WTC11 (cell line): ENCODE measurements around the gene CNST.

Source experiments
- AFF4 ChIP-seq: sonication (generic); formaldehyde crosslinking; IDR thresholded peaks from 2 replicates; pipeline ENCODE4 v1.8.1; 2023; ENCODE audit warnings: mild to moderate bottlenecking, missing genetic modification reagents, borderline replicate concordance
- ESRRA ChIP-seq: sonication (generic); formaldehyde crosslinking; IDR thresholded peaks from 2 replicates; pipeline ENCODE4 v1.8.1; 2022; ENCODE audit warnings: mild to moderate bottlenecking, missing genetic modification reagents, borderline replicate concordance
- FOXJ3 ChIP-seq: sonication (generic); formaldehyde crosslinking; IDR thresholded peaks from 2 replicates; pipeline ENCODE4 v1.9.0; 2021; ENCODE audit warnings: missing genetic modification reagents, mild to moderate bottlenecking, borderline replicate concordance
- JUN ChIP-seq: sonication (generic); formaldehyde crosslinking; IDR thresholded peaks from 2 replicates; pipeline ENCODE4 v1.8.0; 2023; ENCODE audit warnings: mild to moderate bottlenecking, missing genetic modification reagents
- NR2C2 ChIP-seq: sonication (generic); formaldehyde crosslinking; IDR thresholded peaks from 2 replicates; pipeline ENCODE4 v1.8.0; 2022; ENCODE audit warnings: mild to moderate bottlenecking, missing genetic modification reagents
- SMAD4 ChIP-seq: sonication (generic); formaldehyde crosslinking; IDR thresholded peaks from 2 replicates; pipeline ENCODE4 v1.8.0; 2022; ENCODE audit warnings: mild to moderate bottlenecking, missing genetic modification reagents
- TEAD4 ChIP-seq: sonication (generic); formaldehyde crosslinking; IDR thresholded peaks from 2 replicates; pipeline ENCODE4 v1.8.0; 2022; ENCODE audit warnings: mild to moderate bottlenecking, missing genetic modification reagents
- ZBTB21 ChIP-seq: sonication (generic); formaldehyde crosslinking; IDR thresholded peaks from 2 replicates; pipeline ENCODE4 v1.8.1; 2023; ENCODE audit warnings: mild to moderate bottlenecking, missing genetic modification reagents, borderline replicate concordance
- ZNF416 ChIP-seq: fragments of 250-450 bp; sonication (Bioruptor Pico); IDR thresholded peaks from 2 replicates; pipeline ENCODE4 v1.9.0; 2021; ENCODE audit warnings: mild to moderate bottlenecking, inconsistent platforms
- TF ChIP-seq, protein P1 (sequence below): fragments of 200-600 bp; IDR thresholded peaks from 2 replicates; pipeline ENCODE4 v1.8.0; 2022; ENCODE audit warnings: antibody characterized with exemption
- TF ChIP-seq, protein P2 (sequence below): sonication (generic); formaldehyde crosslinking; IDR thresholded peaks from 2 replicates; pipeline ENCODE4 v1.8.1; 2022; ENCODE audit warnings: low read depth, missing genetic modification reagents, borderline replicate concordance
- TF ChIP-seq, protein P3 (sequence below): sonication (generic); formaldehyde crosslinking; IDR thresholded peaks from 2 replicates; pipeline ENCODE4 v1.8.0; 2022; ENCODE audit warnings: mild to moderate bottlenecking, missing genetic modification reagents
- TF ChIP-seq, protein P4 (sequence below): sonication (generic); formaldehyde crosslinking; IDR thresholded peaks from 2 replicates; pipeline ENCODE4 v1.8.0; 2022; ENCODE audit warnings: mild to moderate bottlenecking, missing genetic modification reagents

GRCh38 chr1:246526380-246526779 lies 39.9 kb upstream of the CNST start:
- TF ChIP-seq, protein P1, sequence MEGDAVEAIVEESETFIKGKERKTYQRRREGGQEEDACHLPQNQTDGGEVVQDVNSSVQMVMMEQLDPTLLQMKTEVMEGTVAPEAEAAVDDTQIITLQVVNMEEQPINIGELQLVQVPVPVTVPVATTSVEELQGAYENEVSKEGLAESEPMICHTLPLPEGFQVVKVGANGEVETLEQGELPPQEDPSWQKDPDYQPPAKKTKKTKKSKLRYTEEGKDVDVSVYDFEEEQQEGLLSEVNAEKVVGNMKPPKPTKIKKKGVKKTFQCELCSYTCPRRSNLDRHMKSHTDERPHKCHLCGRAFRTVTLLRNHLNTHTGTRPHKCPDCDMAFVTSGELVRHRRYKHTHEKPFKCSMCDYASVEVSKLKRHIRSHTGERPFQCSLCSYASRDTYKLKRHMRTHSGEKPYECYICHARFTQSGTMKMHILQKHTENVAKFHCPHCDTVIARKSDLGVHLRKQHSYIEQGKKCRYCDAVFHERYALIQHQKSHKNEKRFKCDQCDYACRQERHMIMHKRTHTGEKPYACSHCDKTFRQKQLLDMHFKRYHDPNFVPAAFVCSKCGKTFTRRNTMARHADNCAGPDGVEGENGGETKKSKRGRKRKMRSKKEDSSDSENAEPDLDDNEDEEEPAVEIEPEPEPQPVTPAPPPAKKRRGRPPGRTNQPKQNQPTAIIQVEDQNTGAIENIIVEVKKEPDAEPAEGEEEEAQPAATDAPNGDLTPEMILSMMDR = no peak
- no peak for TF ChIP-seq NR2C2
- no peak for TF ChIP-seq ESRRA (CRISPR knock-in tag)
- TF ChIP-seq, protein P2, sequence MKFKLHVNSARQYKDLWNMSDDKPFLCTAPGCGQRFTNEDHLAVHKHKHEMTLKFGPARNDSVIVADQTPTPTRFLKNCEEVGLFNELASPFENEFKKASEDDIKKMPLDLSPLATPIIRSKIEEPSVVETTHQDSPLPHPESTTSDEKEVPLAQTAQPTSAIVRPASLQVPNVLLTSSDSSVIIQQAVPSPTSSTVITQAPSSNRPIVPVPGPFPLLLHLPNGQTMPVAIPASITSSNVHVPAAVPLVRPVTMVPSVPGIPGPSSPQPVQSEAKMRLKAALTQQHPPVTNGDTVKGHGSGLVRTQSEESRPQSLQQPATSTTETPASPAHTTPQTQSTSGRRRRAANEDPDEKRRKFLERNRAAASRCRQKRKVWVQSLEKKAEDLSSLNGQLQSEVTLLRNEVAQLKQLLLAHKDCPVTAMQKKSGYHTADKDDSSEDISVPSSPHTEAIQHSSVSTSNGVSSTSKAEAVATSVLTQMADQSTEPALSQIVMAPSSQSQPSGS = no peak
- TF ChIP-seq JUN = no peak
- TF ChIP-seq, protein P3, sequence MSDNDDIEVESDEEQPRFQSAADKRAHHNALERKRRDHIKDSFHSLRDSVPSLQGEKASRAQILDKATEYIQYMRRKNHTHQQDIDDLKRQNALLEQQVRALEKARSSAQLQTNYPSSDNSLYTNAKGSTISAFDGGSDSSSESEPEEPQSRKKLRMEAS (CRISPR knock-in tag) = no peak
- TF ChIP-seq AFF4 (CRISPR knock-in tag) = no peak
- no peak for TF ChIP-seq FOXJ3 (CRISPR knock-in tag)
- TF ChIP-seq SMAD4 (CRISPR knock-in tag) = no peak
- TF ChIP-seq ZBTB21 (CRISPR knock-in tag) = no peak
- TF ChIP-seq TEAD4 (CRISPR knock-in tag) = no peak
- no peak for TF ChIP-seq ZNF416
- TF ChIP-seq, protein P4, sequence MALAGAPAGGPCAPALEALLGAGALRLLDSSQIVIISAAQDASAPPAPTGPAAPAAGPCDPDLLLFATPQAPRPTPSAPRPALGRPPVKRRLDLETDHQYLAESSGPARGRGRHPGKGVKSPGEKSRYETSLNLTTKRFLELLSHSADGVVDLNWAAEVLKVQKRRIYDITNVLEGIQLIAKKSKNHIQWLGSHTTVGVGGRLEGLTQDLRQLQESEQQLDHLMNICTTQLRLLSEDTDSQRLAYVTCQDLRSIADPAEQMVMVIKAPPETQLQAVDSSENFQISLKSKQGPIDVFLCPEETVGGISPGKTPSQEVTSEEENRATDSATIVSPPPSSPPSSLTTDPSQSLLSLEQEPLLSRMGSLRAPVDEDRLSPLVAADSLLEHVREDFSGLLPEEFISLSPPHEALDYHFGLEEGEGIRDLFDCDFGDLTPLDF (CRISPR knock-in tag) = no peak
